ENCODE data around the gene ASPHD2.

ASPHD2 gene

GRCh38 chr22:26439559-26439958, 10.5 kb downstream of the ASPHD2 start:
- Histone ChIP-seq H4K20me1 (peaks cover 0 to 95% (median 72%) of the 10 kb centered on the region in 11 experiments; a peak in 19 of 22 replicates), H3K9ac (no peak overlapping the region), H3K4me3 (no peak overlapping the region), H3K36me3 (peaks cover 20 to 91% (median 58%) of the 10 kb centered on the region in 11 experiments), H3K4me1 (peaks cover 5 to 39% (median 22%) of the 10 kb centered on the region in 10 experiments; a peak in 19 of 20 replicates), H3K27me3 (no peaks in the 10 kb centered on the region), H3K4me2 (no peak overlapping the region), H3K27ac (no peak overlapping the region), H3K9me3 (replicated peaks in 1 of 11) (no peaks in the 10 kb centered on the region)
- no peak for TF ChIP-seq Cebpa-rat (IDR thresholded peaks at IDR 0.05)

DNA sequence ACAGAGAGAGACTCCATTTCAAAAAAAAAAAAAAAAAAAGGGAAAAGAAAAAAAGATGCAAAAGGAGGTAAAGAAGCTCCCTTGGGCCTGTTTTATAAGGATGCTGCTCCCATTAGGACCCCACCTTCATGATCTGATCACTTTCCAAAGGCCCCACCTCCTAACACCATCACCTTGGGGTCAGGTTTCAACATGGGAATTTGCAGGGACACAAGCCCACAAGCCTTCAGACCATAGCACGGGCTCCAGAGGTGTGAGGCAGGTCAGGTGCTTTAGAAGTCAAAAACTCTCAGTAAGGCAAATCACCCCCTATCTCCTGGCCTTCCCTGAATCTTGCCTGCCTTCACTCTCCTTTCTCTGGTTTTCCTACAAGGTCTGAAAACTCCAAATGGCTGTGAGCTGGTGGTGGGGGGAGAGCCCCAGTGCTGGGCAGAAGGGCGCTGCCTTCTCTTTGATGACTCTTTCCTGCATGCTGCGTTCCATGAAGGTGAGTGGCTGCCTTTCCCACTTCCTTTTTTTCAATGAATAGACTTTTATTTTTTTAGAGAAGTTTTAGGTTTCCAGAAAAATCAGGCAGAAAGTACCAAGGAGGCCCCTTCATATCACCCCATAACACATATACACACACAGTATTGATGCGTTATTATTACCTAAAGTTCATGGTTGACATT, 13.2 kb downstream of the ASPHD2 start:
- Histone ChIP-seq H3K4me3 (no peak overlapping the region), H3K4me1 (peaks cover 0 to 17% (median 6%) of the 10 kb centered on the region in 10 experiments; a peak in 11 of 20 replicates), H3K4me2 (peak overlapping the region in 1 of 11 experiments; percentile 12; a peak in 1 of 22 replicates), H3K27me3 (no peaks in the 10 kb centered on the region), H3K9me3 (replicated peaks in 1 of 11) (no peaks in the 10 kb centered on the region), H4K20me1 (peaks cover 0 to 93% (median 80%) of the 10 kb centered on the region in 11 experiments; a peak in 18 of 22 replicates), H3K36me3 (peaks cover 23 to 81% (median 44%) of the 10 kb centered on the region in 11 experiments; a peak in 21 of 22 replicates), H3K27ac (no peak overlapping the region), H3K9ac (no peak overlapping the region)
- no peak for TF ChIP-seq Cebpa-rat (IDR thresholded peaks at IDR 0.05)

DNA sequence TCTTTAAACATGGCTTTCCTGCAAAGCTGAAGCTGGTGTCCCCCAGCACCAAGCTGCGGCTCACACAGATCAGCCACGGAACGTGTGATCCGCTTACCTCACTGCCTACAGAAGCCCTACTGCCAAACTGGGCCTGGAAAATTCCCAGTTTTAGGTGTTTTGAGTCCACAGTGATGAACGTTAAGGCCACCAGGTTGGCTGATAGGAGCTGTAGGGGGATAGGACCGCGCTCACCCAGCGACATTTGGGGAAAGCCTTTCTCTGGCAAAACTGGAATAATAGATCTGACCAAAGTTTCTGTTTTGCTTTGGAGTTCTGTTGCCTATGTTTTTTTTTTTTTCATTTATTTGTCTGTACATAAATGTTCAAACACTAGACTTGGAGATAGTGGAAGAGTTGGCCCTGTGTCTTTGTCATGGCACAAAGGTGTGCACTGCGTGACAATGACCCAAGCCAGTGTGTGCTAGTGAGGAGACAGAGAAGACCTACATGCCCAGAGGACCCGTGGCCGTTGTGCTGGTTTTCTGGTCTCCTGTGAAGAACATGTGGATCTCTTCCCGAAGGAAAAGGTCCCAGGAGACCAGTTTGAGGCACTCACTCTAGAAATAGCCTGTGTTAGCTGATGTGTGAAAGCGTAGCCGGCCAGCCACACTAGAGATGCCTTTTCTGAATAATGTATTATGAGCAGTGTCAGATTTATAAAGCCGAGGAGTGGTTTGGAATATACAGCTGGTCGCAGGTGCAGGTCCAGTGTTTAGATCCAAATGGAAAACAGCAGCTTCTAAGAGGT, 15.0 kb downstream of the ASPHD2 start:
- no peak overlapping the region for H3K9ac ChIP-seq
- H3K4me2 ChIP-seq = no peak overlapping the region
- H3K27me3 ChIP-seq = no peaks in the 10 kb centered on the region
- no peak overlapping the region for H3K4me3 ChIP-seq
- H3K36me3 ChIP-seq = peaks cover 20 to 67% (median 35%) of the 10 kb centered on the region in 11 experiments; a peak in 20 of 22 replicates
- peaks cover 0 to 96% (median 86%) of the 10 kb centered on the region in 11 experiments; a peak in 19 of 22 replicates for H4K20me1 ChIP-seq
- no peak for TF ChIP-seq Cebpa-rat (IDR thresholded peaks at IDR 0.05)
- no peaks in the 10 kb centered on the region for H3K9me3 ChIP-seq (replicated peaks in 1 of 11)
- peaks cover 0 to 28% (median 13%) of the 10 kb centered on the region in 10 experiments; a peak in 13 of 20 replicates for H3K4me1 ChIP-seq
- H3K27ac ChIP-seq = no peak overlapping the region

GRCh38 chr22:26444777-26445176, 15.7 kb downstream of the ASPHD2 start:
- H3K9ac ChIP-seq = no peak overlapping the region
- H3K4me3 ChIP-seq = no peak overlapping the region
- H4K20me1 ChIP-seq = peaks cover 0 to 96% (median 84%) of the 10 kb centered on the region in 11 experiments; a peak in 19 of 22 replicates

GRCh38 chr22:26445577-26446275, 16.7 kb downstream of the ASPHD2 start:
- no peak overlapping the region for H3K27ac ChIP-seq
- H3K4me3 ChIP-seq = no peak overlapping the region
- no peak for TF ChIP-seq Cebpa-rat (IDR thresholded peaks at IDR 0.05)
- H3K4me2 ChIP-seq = no peak overlapping the region
- H3K9me3 ChIP-seq (replicated peaks in 1 of 11) = no peaks in the 10 kb centered on the region
- peaks cover 0 to 27% (median 12%) of the 10 kb centered on the region in 10 experiments; a peak in 12 of 20 replicates for H3K4me1 ChIP-seq
- H3K36me3 ChIP-seq = peaks cover 24 to 63% (median 38%) of the 10 kb centered on the region in 11 experiments
- H3K9ac ChIP-seq = no peak overlapping the region
- H4K20me1 ChIP-seq = peaks cover 0 to 96% (median 84%) of the 10 kb centered on the region in 11 experiments; a peak in 20 of 22 replicates
- no peaks in the 10 kb centered on the region for H3K27me3 ChIP-seq

More at GRCh38 chr22:26444777-26445176, 15.7 kb downstream of the ASPHD2 start:
- no peak overlapping the region for H3K4me2 ChIP-seq
- no peak for TF ChIP-seq Cebpa-rat (IDR thresholded peaks at IDR 0.05)
- no peak overlapping the region for H3K27ac ChIP-seq
- peaks cover 22 to 63% (median 31%) of the 10 kb centered on the region in 11 experiments; a peak in 20 of 22 replicates for H3K36me3 ChIP-seq
- no peaks in the 10 kb centered on the region for H3K9me3 ChIP-seq (replicated peaks in 1 of 11)
- H3K4me1 ChIP-seq = peaks cover 0 to 24% (median 13%) of the 10 kb centered on the region in 10 experiments; a peak in 13 of 20 replicates
- no peaks in the 10 kb centered on the region for H3K27me3 ChIP-seq

DNA sequence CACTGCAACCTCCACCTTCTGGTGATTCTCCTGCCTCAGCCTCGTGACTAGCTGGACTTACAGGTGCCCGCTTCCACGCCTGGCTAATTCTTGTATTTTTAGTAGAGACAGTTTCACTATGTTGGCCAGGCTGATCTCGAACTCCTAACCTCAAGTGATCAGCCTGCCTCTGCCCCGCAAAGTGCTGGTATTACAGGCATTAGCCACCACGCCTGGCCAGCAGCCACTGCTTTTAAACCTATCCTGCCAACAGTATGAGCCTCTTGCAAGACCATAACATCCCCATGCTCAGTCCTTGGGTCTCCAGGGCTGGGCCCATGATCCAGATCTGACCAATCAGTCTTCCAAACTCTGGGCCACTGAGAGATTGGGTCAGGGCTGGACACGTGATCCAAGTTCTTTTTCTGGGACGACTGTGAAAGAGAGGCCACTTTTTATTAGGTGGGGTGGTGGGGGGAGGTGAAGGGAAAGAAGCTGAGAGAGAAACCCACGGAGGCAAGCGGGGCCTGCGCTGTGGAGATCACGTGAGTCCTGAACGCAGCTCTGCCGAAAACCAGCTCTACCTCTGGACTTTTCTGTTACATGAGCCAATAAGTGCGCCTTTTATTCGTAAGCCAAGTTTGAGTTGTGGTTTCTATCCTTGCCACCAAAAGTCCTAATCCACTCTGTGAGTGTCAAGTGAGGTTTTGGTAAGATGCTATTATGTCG, 17.9 kb downstream of the ASPHD2 start:
- H3K27me3 ChIP-seq = no peaks in the 10 kb centered on the region
- H3K4me2 ChIP-seq = no peak overlapping the region
- H3K4me3 ChIP-seq = no peak overlapping the region
- peaks cover 34 to 68% (median 49%) of the 10 kb centered on the region in 11 experiments for H3K36me3 ChIP-seq
- no peak overlapping the region for H3K27ac ChIP-seq
- no peak for TF ChIP-seq Cebpa-rat (IDR thresholded peaks at IDR 0.05)
- H4K20me1 ChIP-seq = peaks cover 0 to 100% (median 89%) of the 10 kb centered on the region in 11 experiments; a peak in 20 of 22 replicates
- H3K9ac ChIP-seq = no peak overlapping the region
- H3K4me1 ChIP-seq = peaks cover 0 to 27% (median 12%) of the 10 kb centered on the region in 10 experiments; a peak in 12 of 20 replicates
- H3K9me3 ChIP-seq (replicated peaks in 1 of 11) = no peaks in the 10 kb centered on the region

DNA sequence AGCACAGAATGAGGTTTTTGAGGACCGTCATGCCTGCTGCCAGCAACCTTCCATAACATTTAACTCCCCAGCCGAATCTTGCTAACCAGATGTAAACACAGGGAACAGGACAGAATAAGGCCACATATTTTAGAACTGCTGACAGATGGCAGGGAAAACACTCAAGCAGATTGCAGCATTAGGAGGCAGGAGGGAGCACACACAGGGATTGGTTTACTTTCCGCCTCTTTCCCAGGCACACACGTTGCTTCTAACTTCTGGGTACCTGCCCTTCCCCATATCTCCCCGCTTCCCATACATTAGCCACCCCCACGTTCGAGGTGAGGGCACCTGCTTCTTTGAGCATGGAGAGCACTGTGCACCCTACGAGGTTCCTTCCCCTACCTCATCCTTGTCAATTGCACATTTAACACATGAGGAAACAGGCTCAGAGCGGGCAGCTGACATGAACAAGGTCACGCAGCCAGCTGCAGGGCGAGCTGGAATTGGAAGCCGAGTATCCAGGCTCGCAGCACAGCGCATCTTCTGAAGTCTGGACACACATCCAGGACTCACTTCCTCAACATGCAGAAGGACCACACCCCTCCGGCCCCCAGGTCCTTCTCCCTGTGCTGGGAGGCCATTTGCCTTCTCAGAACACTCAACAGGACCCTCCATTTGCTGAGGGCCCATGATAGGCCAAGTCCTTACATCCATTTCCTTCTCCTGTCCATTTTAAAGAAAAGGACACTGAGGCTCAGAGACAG, 18.7 kb downstream of the ASPHD2 start:
- Histone ChIP-seq H3K27ac (no peak overlapping the region), H3K4me1 (peaks cover 0 to 27% (median 9%) of the 10 kb centered on the region in 10 experiments; a peak in 8 of 20 replicates), H3K9me3 (replicated peaks in 1 of 11) (no peaks in the 10 kb centered on the region), H4K20me1 (peaks cover 0 to 100% (median 89%) of the 10 kb centered on the region in 11 experiments; a peak in 20 of 22 replicates), H3K36me3 (peaks cover 35 to 68% (median 53%) of the 10 kb centered on the region in 11 experiments), H3K4me3 (no peak overlapping the region), H3K4me2 (no peak overlapping the region), H3K9ac (no peak overlapping the region; a peak in 1 of 22 replicates), H3K27me3 (no peaks in the 10 kb centered on the region)
- no peak for TF ChIP-seq Cebpa-rat (IDR thresholded peaks at IDR 0.05)

All from BLaER1 treated with 17β-estradiol and CSF1 and Interleukin-3, amounts not matched to agents 10 nM and 100 nM (cell line).